NCI-H187 treated with DMSO at 0.1 percent for 48 hours (cell line): Measurements from ENCODE around the gene CNOT10.
"Not testable (repeated sequence)": the region's sequence is repeated elsewhere in the genome, so short reads cannot be mapped to it uniquely, and the experiment has no call there.

ENCODE experiments used
- DNase-seq: peaks from one replicate; lab custom pipeline; 2025; lab: John Stamatoyannopoulos, UW

The CNOT10 gene

GRCh38 chr3:32686713-32687112, 1.7 kb downstream of the CNOT10 start:
- DNase-seq = no peak

- no peak for DNase-seq
These were observed 6.9 kb downstream of the CNOT10 start for GRCh38 chr3:32691847-32692246.

- no peak for DNase-seq
These were observed 11.5 kb downstream of the CNOT10 start for GRCh38 chr3:32696523-32696922.

GRCh38 chr3:32698506-32698905, 13.5 kb downstream of the CNOT10 start:
- DNase-seq = no peak

GRCh38 chr3:32699429-32699828, 14.4 kb downstream of the CNOT10 start:
- no peak for DNase-seq

- DNase-seq = no peak
These were observed 15.3 kb downstream of the CNOT10 start for GRCh38 chr3:32700244-32700643.

GRCh38 chr3:32703491-32703972, 18.5 kb downstream of the CNOT10 start:
- DNase-seq = no peak

GRCh38 chr3:32705232-32705631, 20.2 kb downstream of the CNOT10 start:
- no peak for DNase-seq

- no peak for DNase-seq
These were observed 21.5 kb downstream of the CNOT10 start for GRCh38 chr3:32706348-32707025.

- DNase-seq = no peak
These were observed 22.0 kb downstream of the CNOT10 start for GRCh38 chr3:32707026-32707370.

GRCh38 chr3:32708672-32709283, 23.8 kb downstream of the CNOT10 start:
- no peak for DNase-seq

GRCh38 chr3:32709346-32709745, 24.4 kb downstream of the CNOT10 start:
- no peak for DNase-seq

GRCh38 chr3:32712506-32713055, 27.6 kb downstream of the CNOT10 start:
- no peak for DNase-seq

- DNase-seq = no peak
These were observed 28.2 kb downstream of the CNOT10 start for GRCh38 chr3:32713181-32713580.

GRCh38 chr3:32719335-32719734, 34.3 kb downstream of the CNOT10 start:
- no peak for DNase-seq

- DNase-seq = no peak
These were observed 34.9 kb downstream of the CNOT10 start for GRCh38 chr3:32719931-32720330.

- DNase-seq = no peak
These were observed 40.7 kb downstream of the CNOT10 start for GRCh38 chr3:32725721-32726120.

- no peak for DNase-seq
These were observed 48.7 kb downstream of the CNOT10 start for GRCh38 chr3:32733631-32734229.

- no peak for DNase-seq
These were observed 49.8 kb downstream of the CNOT10 start for GRCh38 chr3:32734756-32735155.

GRCh38 chr3:32743470-32743869, 58.5 kb downstream of the CNOT10 start:
- not testable (repeated sequence) for DNase-seq

GRCh38 chr3:32743934-32744333, 58.9 kb downstream of the CNOT10 start:
- DNase-seq = no peak

- no peak for DNase-seq
These were observed 66.4 kb downstream of the CNOT10 start for GRCh38 chr3:32751377-32751776.

GRCh38 chr3:32755761-32756160, 70.8 kb downstream of the CNOT10 start:
- no peak for DNase-seq
